HG02938 (cell line): ENCODE data around the gene DUSP5.
"Not testable (repeated sequence)": the region's sequence is repeated elsewhere in the genome, so short reads cannot be mapped to it uniquely, and the experiment has no call there.

Source experiments
- ATAC-seq: cut with Tn5 transposase; IDR thresholded peaks from one replicate; pipeline ENCODE4 v1.9.1; 2021; ENCODE audit warnings: mild to moderate bottlenecking, moderate library complexity; ENCODE audit not compliant: unreplicated experiment

DUSP5 gene

DNA sequence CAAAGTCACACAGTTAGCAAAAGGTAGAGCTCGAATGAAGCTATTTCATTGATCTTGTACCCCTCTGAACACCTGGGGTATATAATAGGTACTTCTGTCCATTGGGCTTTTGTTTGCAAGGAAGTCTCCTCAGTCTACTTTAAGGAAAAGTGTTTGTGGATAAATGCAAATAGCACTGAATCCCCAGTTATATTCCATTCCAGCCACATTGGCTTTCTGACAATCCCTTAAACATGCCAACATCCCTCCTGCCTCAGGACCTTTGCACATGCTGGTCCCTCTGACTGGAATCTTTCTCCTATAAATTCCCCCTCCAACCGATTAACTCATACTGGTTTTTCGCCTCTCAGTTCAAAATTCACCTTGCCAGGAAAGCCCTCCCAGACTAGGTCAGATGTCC, 17.1 kb downstream of the DUSP5 start:
- ATAC-seq: no peak

DNA sequence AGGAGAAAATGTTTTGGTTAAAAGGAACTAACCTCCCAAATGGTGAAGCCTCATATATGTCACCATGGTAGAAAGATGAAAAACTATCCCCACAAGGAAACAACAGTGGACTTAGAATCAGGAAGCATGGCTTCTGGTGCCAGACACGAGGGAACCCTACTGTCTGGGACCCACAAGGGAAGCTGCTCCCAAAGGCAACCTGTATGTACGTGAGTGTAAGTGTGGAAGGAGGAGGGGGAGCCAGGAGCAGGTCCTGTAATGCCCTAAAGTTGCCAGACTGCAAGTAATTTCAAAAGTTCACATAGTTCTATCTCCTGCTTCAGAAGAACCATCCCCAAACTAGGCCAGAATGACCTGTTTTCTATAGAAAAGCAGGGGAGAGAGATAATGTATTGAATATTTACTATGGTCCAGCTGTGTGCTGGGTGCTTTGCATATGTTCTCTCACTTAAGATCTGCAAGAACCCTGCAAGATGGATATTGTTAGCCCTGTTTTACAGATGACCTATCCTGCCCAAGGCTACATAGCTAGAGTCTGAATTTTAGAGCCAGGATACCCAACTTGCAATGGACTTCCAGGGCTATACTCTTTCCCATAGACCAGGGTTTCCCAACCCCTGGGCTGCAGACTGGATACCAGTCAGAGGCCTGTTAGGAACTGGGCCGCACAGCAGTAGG, 19.2 kb downstream of the DUSP5 start:
- no peak for ATAC-seq

GRCh38 chr10:110522365-110522988, 24.8 kb downstream of the DUSP5 start:
- ATAC-seq: no peak

DNA sequence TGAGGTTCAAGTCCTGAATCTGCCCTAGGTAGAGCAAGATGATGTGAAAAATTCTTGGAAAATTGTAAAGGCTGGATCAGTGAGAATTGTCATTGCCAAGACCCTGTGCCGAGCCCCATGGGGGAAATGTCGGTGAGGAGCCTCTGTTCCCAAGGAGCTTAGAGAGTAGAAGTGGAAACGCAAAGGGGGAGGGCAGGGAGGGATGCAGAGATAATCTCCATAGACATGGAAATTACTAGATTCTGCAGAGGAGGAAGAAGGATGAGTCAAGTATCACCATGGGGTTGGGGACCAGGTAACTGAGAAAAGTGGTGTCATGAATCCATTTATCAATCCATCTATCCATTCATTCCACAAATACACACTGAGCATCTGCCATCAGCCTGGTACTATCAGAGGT, 26.0 kb downstream of the DUSP5 start:
- no peak for ATAC-seq

GRCh38 chr10:110524179-110524858, 26.6 kb downstream of the DUSP5 start:
- no peak for ATAC-seq

GRCh38 chr10:110524859-110525232, 27.1 kb downstream of the DUSP5 start:
- ATAC-seq: no peak

- ATAC-seq: no peak
Observed at GRCh38 chr10:110525349-110526260, 27.9 kb downstream of the DUSP5 start.

- ATAC-seq: no peak
Observed at GRCh38 chr10:110527731-110528171, 30.0 kb downstream of the DUSP5 start.

- peak; percentile 20 for ATAC-seq
Observed at GRCh38 chr10:110528224-110528996, 30.7 kb downstream of the DUSP5 start.

DNA sequence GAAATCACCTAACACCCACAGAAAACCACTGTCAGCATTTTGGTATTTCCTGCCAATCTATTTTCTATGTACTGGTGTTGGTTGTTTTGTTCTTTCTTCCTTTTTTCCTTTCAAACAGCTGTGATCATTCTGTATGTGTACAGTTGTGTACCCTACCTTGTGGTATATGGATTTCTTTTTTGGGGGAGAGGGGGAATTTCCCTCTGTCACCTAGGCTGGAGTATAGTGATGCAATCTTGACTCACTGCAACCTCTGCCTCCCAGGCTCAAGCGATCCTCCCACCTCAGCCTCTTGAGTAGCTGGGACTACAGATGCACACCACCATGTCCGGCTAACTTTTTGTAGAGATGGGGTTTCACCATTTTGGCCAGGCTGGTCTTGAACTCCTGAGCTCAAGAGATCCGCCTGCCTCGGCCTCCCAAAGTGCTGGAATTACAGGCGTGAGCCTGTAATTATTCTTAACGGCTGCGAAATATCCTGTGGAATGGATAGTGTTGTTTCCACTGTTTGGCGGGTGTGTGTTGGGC, 31.4 kb downstream of the DUSP5 start:
- ATAC-seq: peak; percentile 42

DNA sequence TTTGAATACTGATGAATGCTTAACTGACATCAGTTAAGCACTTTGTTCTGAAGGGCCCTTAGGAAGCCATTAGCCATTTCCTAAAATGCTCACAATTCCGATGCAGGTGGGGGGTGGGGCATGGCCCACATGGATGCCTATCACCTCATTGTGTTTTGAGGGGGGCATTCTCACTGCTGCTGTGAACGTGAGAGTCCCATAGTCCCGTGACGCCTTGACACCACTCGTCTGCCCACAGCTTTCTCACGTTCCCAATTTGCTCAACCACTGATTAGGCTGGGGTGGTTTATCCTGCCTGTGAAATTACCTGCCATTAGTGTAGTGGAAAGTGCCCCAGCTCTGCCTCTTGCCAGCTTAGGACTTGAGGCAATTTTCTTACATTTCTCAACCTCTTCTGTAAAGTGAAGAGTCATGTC, 31.9 kb downstream of the DUSP5 start:
- ATAC-seq: no peak

DNA sequence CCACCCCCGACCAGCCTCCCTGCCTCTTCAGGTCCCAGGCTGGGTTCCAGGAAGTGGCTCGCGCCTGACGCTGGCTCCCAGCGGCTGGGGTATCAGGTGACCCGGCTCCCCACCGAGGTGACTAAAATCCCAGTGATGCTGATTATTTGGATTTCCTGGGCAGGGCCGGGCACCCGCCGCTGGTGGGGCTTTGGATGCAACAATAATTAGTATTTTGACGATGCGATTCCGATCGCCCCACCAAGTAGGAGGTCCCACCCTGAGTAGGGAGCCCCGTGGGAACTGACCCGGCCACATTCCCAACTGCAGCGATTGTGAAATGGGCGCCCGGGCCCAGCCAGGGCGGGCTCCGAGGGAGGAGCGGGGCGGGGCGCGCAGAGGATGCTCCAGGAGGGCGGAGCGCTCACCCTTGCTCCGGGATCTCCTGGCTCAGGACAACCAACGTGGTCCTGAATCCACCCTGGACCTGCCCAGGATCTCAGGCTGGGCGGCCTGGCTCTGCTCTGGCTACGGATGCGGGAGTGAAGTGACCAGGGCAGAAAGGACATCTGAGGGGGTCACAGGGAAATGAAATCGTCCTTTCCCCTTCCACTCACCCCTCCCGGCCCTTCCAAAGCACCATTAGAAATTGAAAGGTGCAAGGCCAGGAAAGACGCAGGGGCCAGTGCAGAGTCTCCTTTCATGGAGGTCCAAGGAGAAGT, 32.6 kb downstream of the DUSP5 start:
- no peak for ATAC-seq

GRCh38 chr10:110531687-110532086, 34.0 kb downstream of the DUSP5 start:
- no peak for ATAC-seq

- not testable (repeated sequence) for ATAC-seq
Observed at GRCh38 chr10:110532628-110533027, 34.9 kb downstream of the DUSP5 start.

- no peak for ATAC-seq
Observed at GRCh38 chr10:110533149-110533548, 35.4 kb downstream of the DUSP5 start.

DNA sequence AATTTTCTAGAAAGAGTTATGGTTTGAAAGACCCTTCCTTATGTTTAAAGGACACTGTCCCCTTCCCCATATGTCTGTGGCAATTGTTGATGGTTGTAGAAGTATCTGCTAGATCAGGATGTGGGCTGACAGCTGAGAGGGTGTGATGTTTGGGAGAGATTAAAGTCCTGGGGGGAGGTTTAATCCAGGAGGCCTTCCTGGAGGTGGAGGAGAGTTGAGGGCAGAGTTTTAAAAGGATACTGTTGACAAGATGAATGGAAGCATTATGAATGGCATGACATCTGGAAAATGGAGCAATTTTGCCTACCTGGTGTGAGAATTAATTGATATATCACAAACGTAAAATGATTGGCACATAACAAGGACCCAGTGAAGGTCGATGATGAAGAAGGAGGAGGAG, 36.9 kb downstream of the DUSP5 start:
- ATAC-seq: no peak

DNA sequence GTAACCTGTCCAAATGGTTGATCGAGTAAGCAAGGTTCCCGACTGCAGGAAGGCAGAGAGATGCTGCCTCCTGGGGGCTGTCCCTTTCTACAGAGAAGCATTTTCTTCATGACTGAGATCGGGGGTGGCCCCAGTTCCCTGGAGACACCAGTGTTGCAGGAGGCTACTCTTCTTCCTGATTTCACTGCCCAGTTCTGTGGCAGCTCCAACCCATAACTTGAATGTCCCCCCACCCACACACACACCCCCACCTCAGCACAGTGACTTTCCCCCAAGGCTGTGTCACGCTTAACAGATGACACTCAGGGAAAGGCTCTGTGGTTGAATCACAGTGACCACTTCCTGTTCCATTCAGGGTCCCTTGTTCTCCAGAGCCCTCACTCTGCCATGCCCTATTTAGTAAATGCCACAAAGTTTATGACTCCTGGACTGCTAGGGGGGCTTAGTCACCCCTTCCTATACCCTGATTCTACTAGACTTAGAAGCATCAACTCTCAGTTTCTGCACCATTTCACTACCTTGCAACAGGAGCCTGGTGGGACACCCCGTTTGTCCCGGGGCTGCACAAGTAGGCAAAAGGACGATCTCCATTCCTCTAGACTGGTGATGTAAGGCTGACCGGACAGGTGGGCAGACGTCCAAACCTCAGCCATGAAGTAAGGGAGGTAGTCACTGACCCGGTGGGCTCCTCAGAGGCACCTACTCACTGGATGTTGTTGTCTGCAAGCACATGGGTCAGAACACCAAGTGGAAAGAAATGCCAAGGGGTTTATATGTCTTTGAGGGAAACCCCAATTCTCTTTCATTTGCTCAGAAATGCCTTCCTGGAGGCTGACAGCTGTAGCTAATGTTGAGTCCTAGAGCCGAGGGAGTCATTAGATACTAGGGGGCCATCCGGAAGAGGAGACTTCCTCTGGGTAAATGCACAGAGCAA, 38.5 kb downstream of the DUSP5 start:
- ATAC-seq: peak; percentile 78

- ATAC-seq: no peak
Observed at GRCh38 chr10:110539091-110539490, 41.4 kb downstream of the DUSP5 start.
